Urothelium cell line (cell line): Measurements from ENCODE around the gene C19orf33.
A peak's percentile ranks its signal among the peaks of the same experiment; 100 is the strongest.

Source experiments
- DNase-seq: peaks from one replicate; pipeline ENCODE4 v3.0.0; 2011; ENCODE audit warnings: low spot score, mixed read lengths
- FAIRE-seq: peaks from 2 replicates; lab custom pipeline; 2011; peaks lifted over from hg19 to GRCh38; lab: Jason Lieb, UNC

C19orf33 gene

GRCh38 chr19:38278751-38279150, 25.3 kb upstream of the C19orf33 start:
- FAIRE-seq = no peak
- DNase-seq = no peak

- DNase-seq (no peak), FAIRE-seq (no peak)
These were observed 23.8 kb upstream of the C19orf33 start for GRCh38 chr19:38280030-38280921.

DNA sequence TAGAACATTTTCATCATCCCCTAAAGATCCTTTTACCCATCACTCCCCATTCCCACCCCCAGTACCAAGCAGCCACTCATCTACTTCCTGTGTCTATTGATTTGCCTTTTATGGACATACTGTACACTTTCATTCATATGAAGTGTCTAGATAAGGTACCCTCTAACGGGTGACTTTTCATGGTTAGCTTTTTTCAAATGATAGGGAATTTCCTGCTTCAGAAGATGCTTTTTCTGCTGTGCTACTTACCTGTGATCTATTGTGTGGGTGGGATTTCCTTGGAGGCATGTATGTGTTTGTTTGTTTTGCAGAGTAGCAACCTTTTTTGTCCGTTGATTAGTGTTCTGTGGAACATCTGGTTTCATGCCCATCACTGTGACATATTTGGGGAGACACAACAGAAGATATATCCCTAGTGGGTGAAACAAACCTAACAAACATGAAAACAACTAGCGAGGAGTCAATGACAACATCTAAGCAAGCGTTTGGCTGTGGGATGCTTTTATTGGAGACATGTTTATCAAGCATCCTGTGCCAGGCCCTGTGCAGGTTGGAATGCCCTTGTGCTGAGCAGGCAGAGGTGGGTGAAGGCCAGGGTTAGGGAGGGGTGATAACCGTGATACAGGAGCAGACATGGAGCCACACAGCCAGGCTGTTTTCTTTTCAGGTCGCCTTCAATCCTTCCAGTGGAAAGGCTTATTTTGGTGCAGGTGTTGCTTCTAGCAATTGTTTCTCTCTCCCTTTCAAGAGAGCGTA, 22.1 kb upstream of the C19orf33 start:
- FAIRE-seq = no peak

DNA sequence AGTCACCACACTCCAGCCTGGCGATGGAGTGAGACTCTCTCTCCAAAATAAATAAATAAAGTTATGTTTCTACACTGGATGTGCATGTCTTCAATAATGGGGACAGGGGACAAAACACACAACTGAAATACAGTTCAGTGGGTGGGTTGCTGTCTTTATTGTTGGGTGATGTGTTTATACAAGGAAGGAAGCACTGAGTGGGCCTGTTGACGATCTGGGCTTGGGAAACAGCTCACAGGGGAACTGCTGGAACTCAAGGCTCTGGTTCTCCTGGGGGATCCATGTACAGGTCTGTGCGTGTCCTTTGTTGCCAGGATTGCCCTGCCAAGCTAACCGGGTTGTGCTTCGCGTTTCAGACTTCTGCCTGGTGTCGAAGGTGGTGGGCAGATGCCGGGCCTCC, 20.8 kb upstream of the C19orf33 start:
- DNase-seq = no peak
- no peak for FAIRE-seq

More for the DNA sequence above, 22.1 kb upstream of the C19orf33 start:
- no peak for DNase-seq

- FAIRE-seq (no peak), DNase-seq (no peak)
These were observed 19.6 kb upstream of the C19orf33 start for GRCh38 chr19:38284422-38284821.

GRCh38 chr19:38285567-38285966, 18.5 kb upstream of the C19orf33 start:
- FAIRE-seq = no peak
- no peak for DNase-seq

GRCh38 chr19:38287604-38288003, 16.4 kb upstream of the C19orf33 start:
- FAIRE-seq = no peak
- no peak for DNase-seq

DNA sequence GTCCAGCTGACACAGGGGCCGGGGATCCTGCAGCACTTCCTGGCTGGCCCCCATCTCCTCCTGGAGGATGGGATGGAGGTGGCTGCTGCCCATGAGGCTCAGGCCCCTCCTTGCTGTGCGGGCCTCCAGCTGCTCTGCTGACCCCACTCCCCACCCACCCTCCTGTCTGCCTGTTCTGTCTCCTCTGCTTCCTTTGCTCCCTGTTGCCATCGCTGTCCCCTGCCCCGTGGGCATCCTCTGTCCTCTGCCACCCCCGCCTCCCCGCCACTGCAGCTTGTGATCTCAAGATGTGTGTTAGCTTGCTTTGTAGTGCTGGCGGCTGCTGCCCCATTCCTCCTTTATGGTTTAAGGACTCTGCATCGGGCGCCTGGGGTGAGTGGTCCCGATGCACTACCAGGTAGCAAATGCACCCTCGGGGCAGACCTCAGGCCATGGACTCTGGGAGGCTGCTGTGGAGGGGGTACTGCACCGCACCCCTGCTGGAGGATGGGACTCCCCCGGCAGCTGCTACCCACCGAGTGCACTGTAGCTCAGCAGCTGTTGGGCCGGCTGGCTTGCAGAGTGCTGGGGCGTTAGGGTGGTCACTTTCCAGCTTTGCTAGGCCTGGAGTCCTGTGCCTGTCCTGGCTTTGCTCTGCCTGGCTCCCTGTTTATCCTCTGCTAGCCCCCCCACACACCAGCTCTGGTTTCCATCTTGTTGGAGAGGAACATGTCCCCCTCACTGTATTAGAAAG, 15.8 kb upstream of the C19orf33 start:
- DNase-seq (no peak), FAIRE-seq (no peak)

DNA sequence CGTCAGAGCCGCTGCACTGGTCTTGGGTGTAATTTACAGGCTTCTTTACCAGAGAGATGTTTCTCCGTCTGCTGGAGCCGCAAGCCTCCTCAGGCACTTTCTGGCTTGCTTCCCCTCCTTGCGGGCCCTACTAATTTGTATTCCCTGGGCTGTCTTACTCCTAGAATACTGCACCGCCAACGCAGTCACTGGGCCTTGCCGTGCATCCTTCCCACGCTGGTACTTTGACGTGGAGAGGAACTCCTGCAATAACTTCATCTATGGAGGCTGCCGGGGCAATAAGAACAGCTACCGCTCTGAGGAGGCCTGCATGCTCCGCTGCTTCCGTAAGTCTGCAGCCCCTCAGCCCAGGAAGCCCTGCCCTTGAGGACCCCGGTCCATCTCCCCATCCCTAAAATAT, 14.1 kb upstream of the C19orf33 start:
- FAIRE-seq = no peak

DNA sequence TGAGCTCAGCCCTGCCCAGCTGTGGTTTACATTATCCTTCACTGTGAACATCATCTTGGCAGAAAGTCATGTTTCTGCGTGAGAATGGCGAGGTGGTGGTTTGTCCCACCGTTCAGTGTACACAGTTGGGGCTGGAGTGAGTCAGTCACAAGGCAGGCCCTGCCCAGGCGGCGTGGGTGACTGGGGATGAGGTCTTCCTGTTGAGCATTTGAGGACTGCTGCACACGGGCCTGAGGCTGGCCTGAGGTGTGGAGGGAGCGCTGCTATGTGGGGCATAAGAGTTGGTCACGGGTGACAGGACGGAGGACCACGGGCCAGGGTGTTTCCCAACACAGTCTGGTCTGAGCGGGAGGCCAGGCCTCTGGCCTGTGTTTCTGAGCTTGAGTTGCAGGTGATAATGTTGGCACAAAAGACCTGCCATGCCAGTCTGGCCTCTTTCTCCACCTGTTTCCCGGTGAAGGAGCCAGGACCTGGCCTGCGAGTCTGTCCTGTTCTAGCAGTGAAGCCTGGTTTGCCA, 13.4 kb upstream of the C19orf33 start:
- DNase-seq = peak; percentile 82
- FAIRE-seq = peak; percentile 89

More for the DNA sequence above, 14.1 kb upstream of the C19orf33 start:
- DNase-seq = no peak

GRCh38 chr19:38291855-38292254, 12.2 kb upstream of the C19orf33 start:
- no peak for FAIRE-seq
- DNase-seq = no peak

DNA sequence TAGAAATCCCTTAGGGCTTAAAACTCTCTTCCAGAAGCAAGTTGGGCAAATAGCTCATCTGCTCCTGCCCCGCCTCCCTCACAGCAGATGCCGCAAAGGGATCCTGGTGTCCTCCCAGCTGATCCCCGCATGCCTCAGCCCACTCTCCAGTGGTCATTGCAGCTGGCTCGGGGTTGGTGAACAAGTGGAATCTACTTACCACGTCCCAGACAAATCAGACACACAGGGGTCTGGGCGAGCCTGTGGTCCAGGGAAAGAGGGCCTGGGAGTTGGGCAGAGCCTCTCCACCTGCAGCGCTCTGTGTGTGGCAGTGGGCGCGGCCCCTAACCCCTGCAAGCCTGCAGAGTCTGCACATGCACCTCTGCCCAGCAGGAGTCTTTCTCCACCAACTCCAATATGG, 10.8 kb upstream of the C19orf33 start:
- DNase-seq (no peak), FAIRE-seq (no peak)

GRCh38 chr19:38294090-38294489, 10.0 kb upstream of the C19orf33 start:
- FAIRE-seq (no peak), DNase-seq (no peak)

DNA sequence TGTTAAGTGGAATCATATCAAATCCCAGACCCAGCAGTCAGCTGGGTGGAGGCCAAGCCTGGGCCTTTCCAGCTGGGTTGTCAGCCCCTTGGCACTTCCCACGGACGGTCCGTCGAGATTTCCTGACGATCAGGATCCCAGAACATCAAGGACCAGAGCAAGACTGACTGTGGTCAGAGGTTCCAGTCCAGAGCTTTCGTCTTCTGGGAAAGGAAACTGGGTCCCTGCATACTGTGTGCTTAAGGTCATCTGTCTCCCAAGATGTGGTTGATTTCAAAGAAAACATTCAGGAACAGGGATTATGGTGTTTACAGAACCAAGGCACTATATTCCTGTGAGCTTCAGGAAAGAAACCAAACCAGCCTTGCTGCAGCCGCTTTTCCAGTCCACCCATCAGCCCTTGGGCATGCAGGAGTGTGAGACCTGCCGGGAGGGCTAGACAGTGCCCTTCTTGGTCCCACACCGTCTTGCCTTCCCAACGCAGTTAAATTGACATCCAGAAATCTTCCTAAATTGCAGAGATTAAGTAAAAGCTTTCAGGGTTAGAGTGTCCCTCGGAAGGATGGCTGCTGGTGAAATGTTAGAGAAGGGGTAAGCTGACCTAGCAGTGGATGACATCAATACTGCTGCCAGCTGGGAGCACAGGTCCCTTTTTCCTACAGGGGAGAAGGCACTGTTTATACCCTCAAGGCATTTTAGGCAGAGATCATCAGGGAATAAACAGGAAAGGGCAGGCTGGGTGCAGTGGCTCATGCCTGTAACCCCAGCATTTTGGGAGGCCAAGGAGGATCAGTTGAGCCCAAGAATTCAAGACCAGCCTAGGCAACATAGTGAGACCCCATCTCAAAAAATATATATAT, 5.0 kb upstream of the C19orf33 start:
- FAIRE-seq = no peak
- DNase-seq = no peak

DNA sequence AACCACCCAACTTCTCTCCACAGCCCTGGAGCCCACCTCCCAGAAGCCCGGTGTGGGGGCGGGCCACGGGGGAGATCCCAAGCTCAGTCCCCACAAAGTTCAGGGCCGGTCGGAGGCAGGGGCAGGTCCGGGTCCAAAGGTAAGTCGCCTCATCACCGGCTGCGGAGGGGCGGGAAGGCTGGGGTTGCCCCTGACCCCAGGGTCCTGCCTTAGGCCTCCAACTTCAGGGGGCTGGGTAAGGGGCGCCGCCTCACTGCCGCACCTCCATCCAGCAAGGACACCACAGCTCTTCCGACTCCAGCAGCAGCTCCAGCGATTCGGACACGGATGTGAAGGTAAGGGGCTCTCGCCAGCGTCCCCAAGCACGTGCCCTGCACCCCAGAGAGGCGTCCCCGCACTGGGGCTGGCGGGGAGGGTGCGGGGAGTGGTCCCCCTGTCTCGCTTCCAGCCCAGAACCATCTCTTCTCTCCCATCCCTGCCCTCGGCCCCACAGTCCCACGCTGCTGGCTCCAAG, 358 bp downstream of the C19orf33 start:
- DNase-seq (no peak), FAIRE-seq (no peak)

GRCh38 chr19:38304866-38305429, 897 bp downstream of the C19orf33 start:
- DNase-seq (peak; percentile 92), FAIRE-seq (peak; percentile 96)

DNA sequence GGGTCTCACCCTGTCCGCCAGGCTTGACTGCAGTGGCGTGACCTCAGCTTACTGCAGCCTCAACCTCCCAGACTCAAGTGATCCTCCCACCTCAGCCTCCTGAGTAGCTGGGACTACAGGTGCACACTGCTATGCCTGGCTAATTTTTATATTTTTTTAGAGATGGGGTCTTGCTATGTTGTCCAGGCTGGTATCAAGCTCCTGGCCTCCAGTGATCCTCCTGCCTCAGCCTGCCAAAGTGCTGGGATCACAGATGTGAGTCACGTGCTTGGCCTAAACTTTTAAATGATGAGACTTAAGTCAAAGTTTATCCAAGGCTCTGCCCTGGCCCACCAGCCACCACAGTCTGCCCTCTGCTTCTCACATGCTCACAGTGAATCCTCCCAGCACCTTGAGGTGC, 2.2 kb downstream of the C19orf33 start:
- FAIRE-seq = no peak
- no peak for DNase-seq

GRCh38 chr19:38307076-38307475, 3.0 kb downstream of the C19orf33 start:
- FAIRE-seq (no peak), DNase-seq (no peak)

DNA sequence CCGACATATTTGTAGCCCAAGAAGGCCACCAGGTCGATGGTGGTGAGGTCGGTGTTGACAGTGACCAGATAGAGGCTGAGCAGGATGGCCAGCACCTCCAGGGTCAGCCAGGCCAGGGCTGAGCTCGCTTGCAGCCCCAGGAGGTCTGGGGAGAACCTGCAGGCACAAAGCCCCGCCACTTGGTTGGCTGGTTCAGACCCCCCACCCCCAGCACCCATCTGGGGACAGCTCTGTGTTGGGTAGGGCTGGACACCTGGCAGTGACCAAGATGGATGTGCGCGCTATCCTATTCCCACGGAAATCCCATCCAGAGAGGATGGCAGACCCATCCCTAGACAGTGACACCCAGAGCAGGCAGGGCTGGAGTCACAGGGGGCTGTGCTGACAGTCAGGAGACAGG, 3.5 kb downstream of the C19orf33 start:
- no peak for DNase-seq

More for the DNA sequence above, 3.5 kb downstream of the C19orf33 start:
- FAIRE-seq = no peak
